GM23248 (cell line): ENCODE results near the gene ASB2.

ENCODE experiments used
- EZH2 ChIP-seq: fragments of 200-600 bp; sonication (generic); IDR thresholded peaks from 2 replicates; pipeline ENCODE4 v1.6.1; 2018; ENCODE audit warnings: antibody characterized with exemption, mild to moderate bottlenecking; ENCODE audit not compliant: insufficient read depth, poor library complexity, severe bottlenecking
- EZH2phosphoT487 ChIP-seq: fragments of 200-600 bp; sonication (generic); IDR thresholded peaks from 2 replicates; pipeline ENCODE4 v1.6.1; 2018; ENCODE audit warnings: antibody characterized with exemption, moderate library complexity, mild to moderate bottlenecking, low read depth; ENCODE audit not compliant: insufficient read depth

DNA sequence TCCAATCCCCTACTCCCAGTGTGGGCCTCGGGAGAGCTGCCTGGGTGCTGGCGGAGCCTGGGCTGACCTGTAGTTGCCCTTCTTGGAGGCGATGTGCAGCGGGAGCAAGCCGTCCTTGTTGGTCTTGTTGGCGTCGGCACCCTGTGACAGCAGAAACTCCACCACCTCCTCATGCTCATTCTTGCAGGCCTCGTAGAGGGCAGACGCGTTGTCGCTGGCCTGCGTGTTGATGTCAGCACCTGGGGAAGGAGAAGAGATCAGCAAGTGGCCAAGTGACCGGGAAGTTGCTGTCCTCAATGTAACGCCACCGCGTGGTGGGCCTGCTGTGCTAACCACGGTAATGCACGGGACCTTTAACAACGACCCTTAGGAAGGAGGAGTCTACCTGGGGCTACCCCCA lies 29.1 kb downstream of the ASB2 start:
- TF ChIP-seq EZH2phosphoT487 (no peak), EZH2 (no peak)
